ENCODE measurements around the gene POMGNT2.
"Not testable (repeated sequence)": the region's sequence is repeated elsewhere in the genome, so short reads cannot be mapped to it uniquely, and the experiment has no call there.

POMGNT2 gene

GRCh38 chr3:43075904-43076661 is 29.8 kb downstream of the POMGNT2 start:
- no peak for DNase-seq

- no peak for DNase-seq
Observed at GRCh38 chr3:43074901-43075689, 30.8 kb downstream of the POMGNT2 start.

GRCh38 chr3:43074482-43074881 is 31.4 kb downstream of the POMGNT2 start:
- DNase-seq, result no peak

- no peak for DNase-seq
Observed at GRCh38 chr3:43073836-43074220, 32.1 kb downstream of the POMGNT2 start.

- DNase-seq, result no peak
Observed at GRCh38 chr3:43073116-43073835, 32.6 kb downstream of the POMGNT2 start.

- no peak for DNase-seq
Observed at GRCh38 chr3:43072361-43072760, 33.5 kb downstream of the POMGNT2 start.

- no peak for DNase-seq
Observed at GRCh38 chr3:43071313-43071893, 34.5 kb downstream of the POMGNT2 start.

- not testable (repeated sequence) for DNase-seq
Observed at GRCh38 chr3:43070670-43071069, 35.2 kb downstream of the POMGNT2 start.

GRCh38 chr3:43063114-43063513 is 42.8 kb downstream of the POMGNT2 start:
- no peak for DNase-seq

- no peak for DNase-seq
Observed at GRCh38 chr3:43062564-43063040, 43.3 kb downstream of the POMGNT2 start.

- no peak for DNase-seq
Observed at GRCh38 chr3:43062040-43062563, 43.8 kb downstream of the POMGNT2 start.

- no peak for DNase-seq
Observed at GRCh38 chr3:43061101-43061895, 44.6 kb downstream of the POMGNT2 start.

GRCh38 chr3:43059456-43059855 is 46.4 kb downstream of the POMGNT2 start:
- DNase-seq, result no peak

- DNase-seq, result no peak
Observed at GRCh38 chr3:43055806-43056770, 49.8 kb downstream of the POMGNT2 start.

GRCh38 chr3:43055393-43055792 is 50.5 kb downstream of the POMGNT2 start:
- DNase-seq, result no peak

GRCh38 chr3:43054754-43055153 is 51.1 kb downstream of the POMGNT2 start:
- DNase-seq, result no peak

- no peak for DNase-seq
Observed at GRCh38 chr3:43053291-43053690, 52.6 kb downstream of the POMGNT2 start.

GRCh38 chr3:43048470-43048869 is 57.4 kb downstream of the POMGNT2 start:
- DNase-seq, result no peak

- DNase-seq, result no peak
Observed at GRCh38 chr3:43046583-43046982, 59.3 kb downstream of the POMGNT2 start.

GRCh38 chr3:43045079-43045478 is 60.8 kb downstream of the POMGNT2 start:
- not testable (repeated sequence) for DNase-seq

GRCh38 chr3:43043793-43044192 is 62.1 kb downstream of the POMGNT2 start:
- DNase-seq, result no peak
